Effector memory CD4-positive, alpha-beta T cell (primary cell): ENCODE measurements around the gene ATP8A2.
"Not testable (repeated sequence)": the region's sequence is repeated elsewhere in the genome, so short reads cannot be mapped to it uniquely, and the experiment has no call there.

Source experiments
- DNase-seq, 3 donors: peaks; one replicate each; pipeline ENCODE4 v3.0.0-alpha.2; 2020
- H3K27ac ChIP-seq: 2 replicates; pipeline ENCODE4 v1.7.0; 2013; ENCODE audit warnings: mild to moderate bottlenecking, low read length, moderate library complexity; ENCODE audit not compliant: insufficient read depth, poor library complexity, severe bottlenecking
- H3K27me3 ChIP-seq: replicated peaks from 2 replicates; pipeline ENCODE4 v1.7.0; 2013; ENCODE audit warnings: mild to moderate bottlenecking, low read length; ENCODE audit not compliant: insufficient read depth, control insufficient read depth, poor library complexity, severe bottlenecking
- H3K36me3 ChIP-seq: 2 replicates; pipeline ENCODE4 v1.7.0; 2013; ENCODE audit warnings: mild to moderate bottlenecking, low read length, moderate library complexity; ENCODE audit not compliant: control insufficient read depth, insufficient read depth
- H3K4me1 ChIP-seq: 2 replicates; pipeline ENCODE4 v1.7.0; 2013; ENCODE audit warnings: low read length, mild to moderate bottlenecking; ENCODE audit not compliant: control insufficient read depth, insufficient read depth, poor library complexity, severe bottlenecking
- H3K4me3 ChIP-seq: 2 replicates; pipeline ENCODE4 v1.7.0; 2013; ENCODE audit warnings: low read length, low read depth, mild to moderate bottlenecking; ENCODE audit not compliant: insufficient read depth, poor library complexity, severe bottlenecking
- H3K9me3 ChIP-seq: 2 replicates; pipeline ENCODE4 v1.7.0; 2013; ENCODE audit warnings: mild to moderate bottlenecking, low read length, moderate library complexity; ENCODE audit not compliant: control insufficient read depth

ATP8A2 gene

DNA sequence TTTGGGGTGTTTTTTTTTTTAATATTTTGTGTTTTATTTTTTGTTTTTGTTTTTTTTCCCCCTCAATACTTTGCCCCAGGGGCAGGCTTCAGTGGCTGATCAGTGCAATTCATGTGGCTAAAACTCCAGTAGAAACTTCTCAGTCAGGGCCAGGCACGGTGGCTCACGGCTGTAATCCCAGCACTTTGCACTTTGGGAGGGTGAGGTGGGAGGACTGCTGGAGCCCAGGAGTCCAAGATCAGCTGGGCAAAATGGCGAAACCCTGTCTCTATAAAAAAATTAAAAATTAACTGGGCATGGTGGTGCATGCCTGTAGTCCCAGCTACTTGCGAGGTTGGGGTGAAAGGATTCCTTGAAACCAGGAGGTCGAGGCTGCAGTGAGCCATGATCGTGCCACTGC, 17.4 kb upstream of the ATP8A2 start:
- no peaks in the 10 kb centered on the region for H3K9me3 ChIP-seq
- DNase-seq: no peak
- H3K4me1 ChIP-seq: no peaks in the 10 kb centered on the region
- H3K27ac ChIP-seq: no peak overlapping the region
- no peak overlapping the region for H3K4me3 ChIP-seq
- no peaks in the 10 kb centered on the region for H3K36me3 ChIP-seq
- no peaks in the 10 kb centered on the region for H3K27me3 ChIP-seq

DNA sequence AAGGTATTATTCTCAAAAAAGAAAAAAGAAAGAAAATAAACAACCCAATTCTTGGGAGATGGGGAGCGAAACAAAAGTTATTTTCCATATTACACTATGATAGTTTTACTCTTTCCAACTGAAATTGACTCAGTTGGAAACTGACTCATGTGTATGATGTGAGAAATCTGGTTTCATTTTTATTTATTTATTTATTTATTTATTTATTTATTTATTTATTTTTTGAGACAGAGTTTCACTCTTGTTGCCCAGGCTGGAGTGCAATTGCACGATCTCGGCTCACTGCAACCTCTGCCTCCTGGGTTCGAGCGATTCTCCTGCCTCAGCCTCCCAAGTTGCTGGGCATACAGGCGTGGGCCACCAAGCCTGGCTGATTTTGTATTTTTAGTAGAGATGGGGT, 11.3 kb upstream of the ATP8A2 start:
- H3K4me3 ChIP-seq, H3K36me3 ChIP-seq, H3K27me3 ChIP-seq, H3K4me1 ChIP-seq, H3K9me3 ChIP-seq, H3K27ac ChIP-seq, DNase-seq: not testable (repeated sequence)

DNA sequence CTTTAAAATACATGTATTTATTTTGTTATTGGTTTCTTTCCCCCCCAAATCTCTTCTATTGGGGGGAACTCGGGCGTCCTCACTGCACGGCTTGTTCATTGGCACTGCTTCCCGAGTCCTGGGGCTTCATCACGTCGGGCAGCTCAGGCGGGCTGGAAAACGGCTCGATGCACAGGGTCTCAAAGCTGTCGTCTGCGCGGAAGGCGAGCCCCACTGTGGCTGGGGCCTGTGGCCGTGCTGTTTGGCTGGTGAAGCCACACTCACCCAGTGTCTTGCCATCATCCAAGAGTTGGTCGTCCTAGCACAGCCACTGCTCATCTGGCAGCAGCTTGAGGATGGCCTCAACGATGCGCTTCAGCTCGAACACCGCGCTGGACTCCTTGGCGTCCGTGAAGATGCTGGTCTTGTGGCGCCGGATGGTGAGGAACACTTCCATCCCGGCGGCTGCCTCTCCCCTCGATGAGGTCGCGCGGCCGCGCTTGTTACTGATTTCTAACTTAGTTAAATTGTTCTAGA, 6.0 kb upstream of the ATP8A2 start:
- Histone ChIP-seq H3K4me1 (no peaks in the 10 kb centered on the region), H3K36me3 (no peaks in the 10 kb centered on the region), H3K27me3 (no peaks in the 10 kb centered on the region), H3K27ac (no peak overlapping the region), H3K4me3 (no peak overlapping the region), H3K9me3 (no peaks in the 10 kb centered on the region)
- DNase-seq: no peak

DNA sequence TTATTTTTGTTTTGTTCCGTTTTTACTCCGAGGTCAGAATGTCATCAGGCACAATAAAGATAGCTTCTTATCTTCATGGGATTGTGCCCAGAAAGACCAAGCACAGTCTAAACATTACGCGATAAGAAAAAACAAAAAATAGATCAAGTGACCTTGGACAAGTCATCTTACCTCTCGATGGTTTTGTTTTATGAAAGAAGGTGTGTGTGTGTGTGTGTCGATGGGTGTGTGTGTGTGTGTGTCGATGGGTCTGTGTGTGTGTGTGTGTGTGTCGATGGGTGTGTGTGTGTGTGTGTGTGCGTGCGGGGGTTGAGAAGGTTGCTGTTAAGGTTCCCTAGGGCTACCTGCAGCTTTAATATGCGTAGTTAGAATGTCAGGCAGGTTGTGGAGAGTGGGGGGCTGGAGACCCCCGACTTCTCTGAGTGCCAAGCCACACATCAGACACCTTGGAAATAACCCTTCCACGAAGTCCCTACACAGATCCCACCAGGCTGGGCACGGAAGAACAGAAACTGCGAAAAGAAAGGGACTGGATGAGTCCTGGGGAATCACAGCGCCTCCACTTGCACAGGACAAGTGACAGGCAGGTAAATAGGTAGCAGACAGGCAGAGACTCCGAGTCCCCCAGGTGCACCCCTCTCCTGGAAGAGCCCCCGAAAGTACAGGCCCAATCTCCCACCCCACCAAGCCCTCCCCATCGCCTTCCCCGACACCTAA, 458 bp upstream of the ATP8A2 start:
- H3K36me3 ChIP-seq: no peaks in the 10 kb centered on the region
- no peak overlapping the region for H3K27ac ChIP-seq
- peaks cover 6% of the 10 kb centered on the region for H3K4me1 ChIP-seq
- peaks cover 5% of the 10 kb centered on the region for H3K27me3 ChIP-seq
- no peak overlapping the region for H3K4me3 ChIP-seq
- no peaks in the 10 kb centered on the region for H3K9me3 ChIP-seq
- DNase-seq: no peak

DNA sequence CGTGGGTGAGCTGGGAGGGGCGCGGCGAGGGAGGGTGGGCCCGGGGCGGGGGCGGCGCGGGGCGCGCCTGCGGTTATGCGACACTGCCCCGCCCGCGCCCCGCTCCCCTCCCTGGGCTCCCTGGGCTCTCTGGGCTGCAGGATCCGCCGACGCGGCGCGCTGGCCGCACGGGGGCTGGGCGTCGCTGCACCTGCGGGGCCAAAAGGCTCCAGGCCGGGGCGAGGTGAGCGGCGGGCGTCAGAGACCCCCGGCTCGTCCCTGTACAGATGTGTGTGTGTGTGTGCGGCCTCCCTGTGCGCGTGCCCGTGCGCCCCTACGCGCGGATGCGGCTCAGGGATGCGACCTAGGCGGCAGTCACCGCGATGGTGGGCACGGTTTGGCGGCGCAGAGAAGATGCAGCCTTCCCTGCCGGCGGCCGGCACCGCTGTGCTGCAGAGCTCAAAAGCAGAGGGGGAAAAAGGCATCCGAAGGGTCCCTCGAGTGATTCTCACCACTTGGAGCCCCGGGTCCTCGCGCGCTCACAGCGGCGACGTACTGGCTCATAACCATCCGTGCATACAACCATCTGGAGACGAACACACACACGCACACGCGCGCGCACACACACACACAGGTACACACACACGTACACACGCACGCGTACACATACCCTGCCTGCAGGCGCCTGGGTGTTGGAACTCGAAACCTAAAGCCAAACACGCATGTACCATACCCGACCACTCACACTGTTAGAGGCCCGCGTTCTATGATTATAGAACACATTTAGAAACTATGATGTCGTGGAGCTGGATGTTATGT, 709 bp downstream of the ATP8A2 start:
- H3K36me3 ChIP-seq: no peaks in the 10 kb centered on the region
- H3K27me3 ChIP-seq: peaks cover 5% of the 10 kb centered on the region
- H3K4me3 ChIP-seq: no peak overlapping the region
- no peaks in the 10 kb centered on the region for H3K9me3 ChIP-seq
- no peak overlapping the region for H3K27ac ChIP-seq
- DNase-seq: no peak
- peaks cover 6% of the 10 kb centered on the region for H3K4me1 ChIP-seq

DNA sequence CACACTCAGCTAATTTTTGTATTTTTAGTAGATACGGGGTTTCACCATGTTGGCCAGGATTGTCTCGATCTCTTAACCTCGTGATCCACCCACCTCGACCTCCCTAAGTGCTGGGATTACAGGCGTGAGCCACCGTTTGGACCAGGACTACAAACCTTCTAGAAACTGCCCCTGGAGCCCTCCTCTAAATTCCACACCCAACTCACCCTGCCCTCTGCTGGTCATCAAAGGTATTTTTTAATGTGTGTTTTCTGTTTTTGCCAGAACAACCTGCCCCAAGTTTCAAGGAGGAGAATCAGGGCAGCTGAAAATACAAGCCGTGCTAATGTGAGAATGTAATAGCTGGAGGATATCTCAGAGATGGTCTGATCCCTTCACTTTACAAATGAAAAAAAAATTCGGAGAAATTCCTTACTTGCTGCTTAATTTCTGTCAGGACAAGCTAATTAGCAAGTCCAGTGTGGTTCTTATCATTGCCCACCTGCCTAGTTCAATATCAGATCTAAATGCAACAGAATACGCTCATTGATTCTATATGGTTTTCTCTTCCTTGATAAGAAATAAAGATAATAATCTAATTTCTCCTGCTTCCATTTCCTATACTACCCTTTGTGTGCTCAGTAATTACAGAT, 4.1 kb downstream of the ATP8A2 start:
- peak in 1 of 3 donors; percentile 3 for DNase-seq
- Histone ChIP-seq H3K27me3 (peaks cover 5% of the 10 kb centered on the region), H3K4me1 (peaks cover 6% of the 10 kb centered on the region), H3K4me3 (no peak overlapping the region), H3K9me3 (no peaks in the 10 kb centered on the region), H3K36me3 (no peaks in the 10 kb centered on the region), H3K27ac (no peak overlapping the region)

DNA sequence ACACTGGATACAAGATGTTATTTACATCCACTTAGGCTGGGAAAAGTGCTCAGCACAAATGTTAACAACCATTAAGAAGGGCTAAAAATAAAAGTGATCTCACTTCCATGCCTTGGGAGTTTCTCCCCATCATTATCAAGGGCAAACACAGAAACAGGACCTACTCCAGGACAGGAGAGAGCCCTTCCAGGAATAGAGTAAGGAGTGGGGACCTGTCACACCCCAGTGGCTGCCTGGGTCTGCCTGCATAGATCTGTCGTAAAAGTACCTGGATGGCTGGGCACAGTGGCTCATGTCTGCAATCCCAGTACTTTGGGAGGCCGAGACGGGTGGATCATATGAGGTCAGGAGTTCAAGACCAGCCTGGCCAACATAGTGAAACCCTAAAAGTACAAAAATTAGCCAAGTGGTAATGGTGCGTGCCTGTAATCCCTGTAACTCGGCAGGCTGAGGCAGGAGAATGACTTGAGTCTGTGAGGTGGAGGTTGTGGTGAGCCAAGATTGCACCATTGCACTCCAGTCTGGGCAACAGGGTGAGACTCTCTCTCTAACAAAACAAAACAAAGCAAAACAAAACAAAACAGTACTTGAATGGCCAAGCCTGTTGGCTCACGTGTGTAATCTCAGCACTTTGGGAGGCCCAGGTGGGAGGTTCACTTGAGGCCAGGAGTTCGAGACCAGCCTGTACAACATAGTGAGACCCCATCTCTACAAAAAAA, 5.6 kb downstream of the ATP8A2 start:
- H3K9me3 ChIP-seq: no peaks in the 10 kb centered on the region
- no peak overlapping the region for H3K27ac ChIP-seq
- H3K4me1 ChIP-seq: peaks cover 2% of the 10 kb centered on the region
- no peaks in the 10 kb centered on the region for H3K27me3 ChIP-seq
- H3K36me3 ChIP-seq: no peaks in the 10 kb centered on the region
- no peak overlapping the region for H3K4me3 ChIP-seq
- DNase-seq: no peak

DNA sequence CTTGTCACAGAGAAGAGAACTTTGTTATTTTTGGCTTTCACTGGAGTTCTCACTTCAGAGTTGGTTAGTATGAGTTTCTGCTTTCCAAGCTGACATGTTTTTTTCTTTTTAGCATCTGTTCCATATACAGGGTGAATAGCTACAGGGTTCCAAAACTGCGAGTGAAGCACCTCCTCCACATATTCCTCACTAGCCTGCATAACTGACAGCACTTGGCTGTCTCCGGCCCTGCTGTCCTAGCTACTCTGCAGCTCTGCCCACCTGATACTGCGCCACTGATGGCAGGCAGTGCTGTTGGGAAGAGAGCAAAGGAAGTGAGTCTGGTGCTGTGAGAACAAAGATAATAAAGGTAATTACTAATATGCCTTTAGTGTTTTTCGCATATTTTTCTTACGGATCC, 6.8 kb downstream of the ATP8A2 start:
- Histone ChIP-seq H3K36me3 (no peaks in the 10 kb centered on the region), H3K27me3 (no peaks in the 10 kb centered on the region), H3K4me3 (no peak overlapping the region), H3K4me1 (peaks cover 2% of the 10 kb centered on the region), H3K27ac (no peak overlapping the region), H3K9me3 (no peaks in the 10 kb centered on the region)
- DNase-seq: no peak

DNA sequence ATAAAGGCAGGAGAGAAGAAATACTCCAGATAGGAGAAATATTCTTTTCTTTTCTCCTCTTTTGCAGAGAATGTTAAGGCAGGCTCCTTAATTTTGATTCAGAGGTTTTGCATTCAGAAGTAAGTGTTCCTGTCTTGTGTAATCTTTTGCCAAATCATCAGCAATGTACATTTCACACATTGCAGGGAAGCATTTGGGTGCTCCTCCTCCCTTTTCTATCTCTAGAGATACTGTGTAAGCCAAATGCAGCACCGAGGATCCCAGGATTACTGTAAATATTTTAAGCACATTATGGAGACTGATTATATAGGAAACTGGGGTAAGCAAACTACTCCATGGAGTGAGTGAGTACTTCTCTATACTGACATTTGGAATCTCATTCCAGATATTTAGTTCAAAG, 7.2 kb downstream of the ATP8A2 start:
- Histone ChIP-seq H3K9me3 (no peaks in the 10 kb centered on the region), H3K36me3 (no peaks in the 10 kb centered on the region), H3K4me1 (peaks cover 2% of the 10 kb centered on the region), H3K4me3 (no peak overlapping the region), H3K27ac (no peak overlapping the region), H3K27me3 (no peaks in the 10 kb centered on the region)
- no peak for DNase-seq
